Right lobe of liver (tissue), 4 donors: Measurements from ENCODE around the gene SORL1.

Experiments
- CTCF ChIP-seq, 4 donors: fragments of 200-600 bp in 3 of 4; fragments of 450-650 bp in 1 of 4; IDR thresholded peaks; one replicate each; pipeline versions ENCODE4 v1.5.1 to v1.8.0; 2016 to 2022; ENCODE audit warnings: antibody characterized with exemption in 4 of 4, mild to moderate bottlenecking in 2 of 4
- POLR2A ChIP-seq: fragments of 450-650 bp; IDR thresholded peaks from one replicate; pipeline ENCODE4 v1.6.1; 2017; ENCODE audit warnings: antibody characterized with exemption, mild to moderate bottlenecking
- donor health status: DM: no; HTN: no; CAD: no.
- donor health status: DM: no; HTN: no; CAD: no.
- donor health status: DM: no; HTN: yes; CAD: no.

GRCh38 chr11:121421149-121421901 lies 30.8 kb upstream of the SORL1 start:
- TF ChIP-seq CTCF (IDR thresholded peaks at IDR 0.05) (no peak), POLR2A (no peak)
